Measurements from ENCODE around the gene GAR1.
"Not testable (repeated sequence)": the region's sequence is repeated elsewhere in the genome, so short reads cannot be mapped to it uniquely, and the experiment has no call there.

GRCh38 chr4:109782092-109782491 is 33.5 kb upstream of the GAR1 start:
- TF ChIP-seq EZH2 (IDR thresholded peaks at IDR 0.05; ENCODE audit: low read length, unreplicated experiment); CTCF (conservative IDR thresholded peaks at IDR 0.05; ENCODE audit: low read depth, low read length): not testable (repeated sequence)
